WTC11 (cell line): ENCODE results near the gene OSR1. TPM values are rescaled to one million over a fixed set of nuclear protein-coding genes. Genes with fewer than 3 reads are reported as not detected.

Experiments used
- ATAC-seq: fragments of 200-7000 bp; cut with Tn5 transposase; 2 replicates; pipeline ENCODE4 v1.10.0; 2021; ENCODE audit warnings: mild to moderate bottlenecking, moderate library complexity
- CTCF ChIA-PET: fragments of 300-600 bp; sonication (Branson Sonifier 250); formaldehyde crosslinking; loops from one replicate; lab custom pipeline; 2021; ENCODE audit warnings: antibody characterized with exemption; lab: Charles Lee
- POLR2A ChIA-PET: fragments of 350-600 bp; sonication (Branson Sonifier 250); formaldehyde crosslinking; loops from one replicate; lab custom pipeline; 2021; ENCODE audit warnings: antibody characterized with exemption; lab: Charles Lee
- DNase-seq: peaks from one replicate; pipeline ENCODE4 v3.0.0; 2021; ENCODE audit warnings: low spot score
- H3K27ac Mint-ChIP-seq: 2 replicates; pipeline ENCODE4 v1.8.0; 2021; ENCODE audit warnings: mixed read lengths
- H3K27me3 Mint-ChIP-seq: 2 replicates; pipeline ENCODE4 v1.8.0; 2021; ENCODE audit warnings: low read depth, mild to moderate bottlenecking, moderate library complexity, mixed read lengths
- H3K36me3 Mint-ChIP-seq: 2 replicates; pipeline ENCODE4 v1.8.0; 2021; ENCODE audit warnings: mixed read lengths
- H3K4me1 Mint-ChIP-seq: 2 replicates; pipeline ENCODE4 v1.8.0; 2022; ENCODE audit warnings: mixed read lengths
- H3K4me3 Mint-ChIP-seq: 2 replicates; pipeline ENCODE4 v1.8.0; 2021; ENCODE audit warnings: mild to moderate bottlenecking, moderate library complexity, mixed read lengths
- H3K9me3 Mint-ChIP-seq: 2 replicates; pipeline ENCODE4 v1.8.0; 2021; ENCODE audit warnings: mixed read lengths
- ATF1 ChIP-seq: sonication (generic); formaldehyde crosslinking; IDR thresholded peaks from 2 replicates; pipeline ENCODE4 v1.8.1; 2023; ENCODE audit warnings: mild to moderate bottlenecking, moderate library complexity, missing genetic modification reagents
- ESRRA ChIP-seq: sonication (generic); formaldehyde crosslinking; IDR thresholded peaks from 2 replicates; pipeline ENCODE4 v1.8.1; 2022; ENCODE audit warnings: mild to moderate bottlenecking, missing genetic modification reagents, borderline replicate concordance
- FOXJ3 ChIP-seq: sonication (generic); formaldehyde crosslinking; IDR thresholded peaks from 2 replicates; pipeline ENCODE4 v1.9.0; 2021; ENCODE audit warnings: missing genetic modification reagents, mild to moderate bottlenecking, borderline replicate concordance
- FOXP1 ChIP-seq: sonication (generic); formaldehyde crosslinking; IDR thresholded peaks from 2 replicates; pipeline ENCODE4 v1.8.0; 2022; ENCODE audit warnings: missing genetic modification reagents, mild to moderate bottlenecking, moderate library complexity, borderline replicate concordance
- MYBL2 ChIP-seq: sonication (generic); formaldehyde crosslinking; IDR thresholded peaks from 2 replicates; pipeline ENCODE4 v1.8.1; 2023; ENCODE audit warnings: mild to moderate bottlenecking, moderate library complexity, missing genetic modification reagents
- NFATC4 ChIP-seq: fragments of 250-450 bp; sonication (Bioruptor Pico); IDR thresholded peaks from 2 replicates; pipeline ENCODE4 v1.9.0; 2021; ENCODE audit warnings: mild to moderate bottlenecking
- NR1H2 ChIP-seq: sonication (generic); formaldehyde crosslinking; IDR thresholded peaks from 2 replicates; pipeline ENCODE4 v1.9.0; 2021; ENCODE audit warnings: mild to moderate bottlenecking, moderate library complexity, missing genetic modification reagents
- NR3C1 ChIP-seq: sonication (generic); formaldehyde crosslinking; conservative IDR thresholded peaks from 2 replicates; pipeline ENCODE4 v1.8.1; 2023; ENCODE audit warnings: low read depth, mild to moderate bottlenecking, missing genetic modification reagents
- OVOL2 ChIP-seq: fragments of 250-450 bp; sonication (Bioruptor Pico); IDR thresholded peaks from 2 replicates; pipeline ENCODE4 v1.9.0; 2021; ENCODE audit warnings: mild to moderate bottlenecking, borderline replicate concordance
- SP1 ChIP-seq: sonication (generic); formaldehyde crosslinking; conservative IDR thresholded peaks from 2 replicates; pipeline ENCODE4 v1.8.1; 2022; ENCODE audit warnings: missing genetic modification reagents
- ZBTB21 ChIP-seq: sonication (generic); formaldehyde crosslinking; IDR thresholded peaks from 2 replicates; pipeline ENCODE4 v1.8.1; 2023; ENCODE audit warnings: mild to moderate bottlenecking, missing genetic modification reagents, borderline replicate concordance
- ZNF232 ChIP-seq: sonication (generic); formaldehyde crosslinking; IDR thresholded peaks from 2 replicates; pipeline ENCODE4 v1.8.0; 2022; ENCODE audit warnings: mild to moderate bottlenecking, missing genetic modification reagents
- total RNA-seq: library from RNA; stranded (reverse); gene quantifications from 3 replicates; pipeline ENCODE4 v1.2.3, GENCODE V29; 2021
- TF ChIP-seq, protein P1 (sequence below): sonication (generic); formaldehyde crosslinking; IDR thresholded peaks from 2 replicates; pipeline ENCODE4 v1.8.0; 2022; ENCODE audit warnings: mild to moderate bottlenecking, missing genetic modification reagents
- TF ChIP-seq, protein P2 (sequence below): sonication (generic); formaldehyde crosslinking; IDR thresholded peaks from 2 replicates; pipeline ENCODE4 v1.8.0; 2022; ENCODE audit warnings: mild to moderate bottlenecking, missing genetic modification reagents
- TF ChIP-seq, protein P3 (sequence below): sonication (generic); formaldehyde crosslinking; IDR thresholded peaks from 2 replicates; pipeline ENCODE4 v1.8.0; 2022; ENCODE audit warnings: mild to moderate bottlenecking, missing genetic modification reagents
- TF ChIP-seq, protein P4 (sequence below): sonication (generic); formaldehyde crosslinking; IDR thresholded peaks from 2 replicates; pipeline ENCODE4 v1.8.1; 2023; ENCODE audit warnings: mild to moderate bottlenecking, missing genetic modification reagents, moderate library complexity
- TF ChIP-seq, protein P5 (sequence below): sonication (generic); formaldehyde crosslinking; IDR thresholded peaks from 2 replicates; pipeline ENCODE4 v1.8.0; 2023; ENCODE audit warnings: missing genetic modification reagents
- TF ChIP-seq, protein P6 (sequence below): sonication (generic); formaldehyde crosslinking; IDR thresholded peaks from 2 replicates; pipeline ENCODE4 v1.8.1; 2022; ENCODE audit warnings: low read depth, missing genetic modification reagents, borderline replicate concordance
- TF ChIP-seq, protein P7 (sequence below): fragments of 250-450 bp; sonication (Bioruptor Pico); IDR thresholded peaks from 2 replicates; pipeline ENCODE4 v1.9.0; 2021; ENCODE audit warnings: moderate library complexity, mild to moderate bottlenecking, inconsistent platforms, borderline replicate concordance
- TF ChIP-seq, protein P8 (sequence below): fragments of 250-450 bp; sonication (Bioruptor Pico); conservative IDR thresholded peaks from 2 replicates; pipeline ENCODE4 v1.9.0; 2021; ENCODE audit warnings: mild to moderate bottlenecking
- TF ChIP-seq, protein P9 (sequence below): fragments of 250-450 bp; sonication (Bioruptor Pico); IDR thresholded peaks from 2 replicates; pipeline ENCODE4 v1.9.0; 2021; ENCODE audit warnings: mild to moderate bottlenecking

The OSR1 gene
- total RNA-seq, 1 experiment from 2014 or later = 0.22 TPM

DNA sequence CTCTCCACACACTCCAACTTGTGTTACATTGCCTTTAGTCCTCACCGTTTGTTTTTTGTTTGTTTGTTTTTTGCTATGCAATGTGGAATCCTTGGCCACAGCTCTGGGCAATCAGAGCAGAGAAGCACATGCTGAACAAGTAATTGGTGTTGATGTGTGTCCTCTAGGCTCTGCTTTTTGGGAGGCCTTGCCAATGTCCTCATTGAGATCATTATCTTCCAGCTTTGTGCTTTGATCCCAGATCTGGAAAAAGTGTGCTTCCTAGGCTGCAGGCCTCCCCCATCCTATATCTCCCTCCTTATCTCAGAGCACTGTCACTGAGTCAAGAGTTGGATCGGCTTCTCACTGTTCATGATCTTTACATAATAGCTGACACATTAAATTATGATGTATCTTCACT, 25.9 kb downstream of the OSR1 start:
- ChIA-PET CTCF (interaction anchor here (1.3 kb wide), 1 partner anchor 195 kb away, joined by 3 read pairs; no protein-coding TSS in a partner anchor), POLR2A (no interaction called here)
- Mint-ChIP-seq H3K9me3 (no peaks in the 10 kb centered on the region), H3K4me1 (no peaks in the 10 kb centered on the region), H3K27me3 (no peaks in the 10 kb centered on the region), H3K4me3 (no peak overlapping the region), H3K27ac (no peak overlapping the region), H3K36me3 (no peaks in the 10 kb centered on the region)
- no peak for ATAC-seq
- TF ChIP-seq NFATC4 (CRISPR knock-in tag) (no peak), FOXP1 (CRISPR knock-in tag) (no peak), SP1 (CRISPR knock-in tag) (no peak), NR3C1 (no peak), ATF1 (no peak), FOXJ3 (CRISPR knock-in tag) (no peak)
- TF ChIP-seq, protein P1, sequence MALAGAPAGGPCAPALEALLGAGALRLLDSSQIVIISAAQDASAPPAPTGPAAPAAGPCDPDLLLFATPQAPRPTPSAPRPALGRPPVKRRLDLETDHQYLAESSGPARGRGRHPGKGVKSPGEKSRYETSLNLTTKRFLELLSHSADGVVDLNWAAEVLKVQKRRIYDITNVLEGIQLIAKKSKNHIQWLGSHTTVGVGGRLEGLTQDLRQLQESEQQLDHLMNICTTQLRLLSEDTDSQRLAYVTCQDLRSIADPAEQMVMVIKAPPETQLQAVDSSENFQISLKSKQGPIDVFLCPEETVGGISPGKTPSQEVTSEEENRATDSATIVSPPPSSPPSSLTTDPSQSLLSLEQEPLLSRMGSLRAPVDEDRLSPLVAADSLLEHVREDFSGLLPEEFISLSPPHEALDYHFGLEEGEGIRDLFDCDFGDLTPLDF (CRISPR knock-in tag) = no peak
- TF ChIP-seq, protein P2, sequence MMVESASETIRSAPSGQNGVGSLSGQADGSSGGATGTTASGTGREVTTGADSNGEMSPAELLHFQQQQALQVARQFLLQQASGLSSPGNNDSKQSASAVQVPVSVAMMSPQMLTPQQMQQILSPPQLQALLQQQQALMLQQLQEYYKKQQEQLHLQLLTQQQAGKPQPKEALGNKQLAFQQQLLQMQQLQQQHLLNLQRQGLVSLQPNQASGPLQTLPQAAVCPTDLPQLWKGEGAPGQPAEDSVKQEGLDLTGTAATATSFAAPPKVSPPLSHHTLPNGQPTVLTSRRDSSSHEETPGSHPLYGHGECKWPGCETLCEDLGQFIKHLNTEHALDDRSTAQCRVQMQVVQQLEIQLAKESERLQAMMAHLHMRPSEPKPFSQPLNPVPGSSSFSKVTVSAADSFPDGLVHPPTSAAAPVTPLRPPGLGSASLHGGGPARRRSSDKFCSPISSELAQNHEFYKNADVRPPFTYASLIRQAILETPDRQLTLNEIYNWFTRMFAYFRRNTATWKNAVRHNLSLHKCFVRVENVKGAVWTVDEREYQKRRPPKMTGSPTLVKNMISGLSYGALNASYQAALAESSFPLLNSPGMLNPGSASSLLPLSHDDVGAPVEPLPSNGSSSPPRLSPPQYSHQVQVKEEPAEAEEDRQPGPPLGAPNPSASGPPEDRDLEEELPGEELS (CRISPR knock-in tag) = no peak
- TF ChIP-seq, protein P3, sequence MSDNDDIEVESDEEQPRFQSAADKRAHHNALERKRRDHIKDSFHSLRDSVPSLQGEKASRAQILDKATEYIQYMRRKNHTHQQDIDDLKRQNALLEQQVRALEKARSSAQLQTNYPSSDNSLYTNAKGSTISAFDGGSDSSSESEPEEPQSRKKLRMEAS (CRISPR knock-in tag) = no peak
- TF ChIP-seq, protein P4, sequence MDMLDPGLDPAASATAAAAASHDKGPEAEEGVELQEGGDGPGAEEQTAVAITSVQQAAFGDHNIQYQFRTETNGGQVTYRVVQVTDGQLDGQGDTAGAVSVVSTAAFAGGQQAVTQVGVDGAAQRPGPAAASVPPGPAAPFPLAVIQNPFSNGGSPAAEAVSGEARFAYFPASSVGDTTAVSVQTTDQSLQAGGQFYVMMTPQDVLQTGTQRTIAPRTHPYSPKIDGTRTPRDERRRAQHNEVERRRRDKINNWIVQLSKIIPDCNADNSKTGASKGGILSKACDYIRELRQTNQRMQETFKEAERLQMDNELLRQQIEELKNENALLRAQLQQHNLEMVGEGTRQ (CRISPR knock-in tag) = no peak
- TF ChIP-seq, protein P5, sequence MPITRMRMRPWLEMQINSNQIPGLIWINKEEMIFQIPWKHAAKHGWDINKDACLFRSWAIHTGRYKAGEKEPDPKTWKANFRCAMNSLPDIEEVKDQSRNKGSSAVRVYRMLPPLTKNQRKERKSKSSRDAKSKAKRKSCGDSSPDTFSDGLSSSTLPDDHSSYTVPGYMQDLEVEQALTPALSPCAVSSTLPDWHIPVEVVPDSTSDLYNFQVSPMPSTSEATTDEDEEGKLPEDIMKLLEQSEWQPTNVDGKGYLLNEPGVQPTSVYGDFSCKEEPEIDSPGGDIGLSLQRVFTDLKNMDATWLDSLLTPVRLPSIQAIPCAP (CRISPR knock-in tag) = no peak
- TF ChIP-seq, protein P6, sequence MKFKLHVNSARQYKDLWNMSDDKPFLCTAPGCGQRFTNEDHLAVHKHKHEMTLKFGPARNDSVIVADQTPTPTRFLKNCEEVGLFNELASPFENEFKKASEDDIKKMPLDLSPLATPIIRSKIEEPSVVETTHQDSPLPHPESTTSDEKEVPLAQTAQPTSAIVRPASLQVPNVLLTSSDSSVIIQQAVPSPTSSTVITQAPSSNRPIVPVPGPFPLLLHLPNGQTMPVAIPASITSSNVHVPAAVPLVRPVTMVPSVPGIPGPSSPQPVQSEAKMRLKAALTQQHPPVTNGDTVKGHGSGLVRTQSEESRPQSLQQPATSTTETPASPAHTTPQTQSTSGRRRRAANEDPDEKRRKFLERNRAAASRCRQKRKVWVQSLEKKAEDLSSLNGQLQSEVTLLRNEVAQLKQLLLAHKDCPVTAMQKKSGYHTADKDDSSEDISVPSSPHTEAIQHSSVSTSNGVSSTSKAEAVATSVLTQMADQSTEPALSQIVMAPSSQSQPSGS (CRISPR knock-in tag) = no peak
- TF ChIP-seq, protein P7, sequence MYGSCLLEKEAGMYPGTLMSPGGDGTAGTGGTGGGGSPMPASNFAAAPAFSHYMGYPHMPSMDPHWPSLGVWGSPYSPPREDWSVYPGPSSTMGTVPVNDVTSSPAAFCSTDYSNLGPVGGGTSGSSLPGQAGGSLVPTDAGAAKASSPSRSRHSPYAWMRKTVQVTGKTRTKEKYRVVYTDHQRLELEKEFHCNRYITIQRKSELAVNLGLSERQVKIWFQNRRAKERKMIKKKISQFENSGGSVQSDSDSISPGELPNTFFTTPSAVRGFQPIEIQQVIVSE = no peak
- DNase-seq = no peak

DNA sequence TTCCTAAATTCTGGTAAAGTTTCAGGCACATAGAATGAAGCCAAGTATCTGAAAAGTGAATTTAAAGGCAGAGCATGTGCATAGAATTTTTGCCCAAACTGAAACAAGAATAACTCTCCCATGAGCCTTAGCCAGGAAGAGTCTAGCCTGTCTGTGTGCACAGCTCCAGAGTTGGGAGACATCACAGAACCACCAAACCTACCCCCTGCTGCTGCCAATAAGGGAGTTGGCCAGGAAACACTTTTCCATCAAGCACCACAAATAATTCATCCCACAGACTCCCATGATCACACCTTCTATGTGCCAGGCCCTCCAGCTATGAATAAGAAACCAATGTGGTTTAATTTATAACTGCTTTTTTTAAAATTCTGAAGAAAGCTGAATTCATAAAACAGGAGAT, 27.0 kb downstream of the OSR1 start:
- ChIA-PET POLR2A (no interaction called here), CTCF (interaction anchor here (1.3 kb wide), 1 partner anchor 194 kb away, joined by 3 read pairs; no protein-coding TSS in a partner anchor)
- Mint-ChIP-seq H3K36me3 (no peaks in the 10 kb centered on the region), H3K4me3 (no peak overlapping the region), H3K9me3 (no peaks in the 10 kb centered on the region), H3K27me3 (no peaks in the 10 kb centered on the region), H3K4me1 (no peaks in the 10 kb centered on the region), H3K27ac (no peak overlapping the region)
- ATAC-seq (no peak), DNase-seq (no peak)
- no peak for TF ChIP-seq ESRRA
- TF ChIP-seq, protein P8, sequence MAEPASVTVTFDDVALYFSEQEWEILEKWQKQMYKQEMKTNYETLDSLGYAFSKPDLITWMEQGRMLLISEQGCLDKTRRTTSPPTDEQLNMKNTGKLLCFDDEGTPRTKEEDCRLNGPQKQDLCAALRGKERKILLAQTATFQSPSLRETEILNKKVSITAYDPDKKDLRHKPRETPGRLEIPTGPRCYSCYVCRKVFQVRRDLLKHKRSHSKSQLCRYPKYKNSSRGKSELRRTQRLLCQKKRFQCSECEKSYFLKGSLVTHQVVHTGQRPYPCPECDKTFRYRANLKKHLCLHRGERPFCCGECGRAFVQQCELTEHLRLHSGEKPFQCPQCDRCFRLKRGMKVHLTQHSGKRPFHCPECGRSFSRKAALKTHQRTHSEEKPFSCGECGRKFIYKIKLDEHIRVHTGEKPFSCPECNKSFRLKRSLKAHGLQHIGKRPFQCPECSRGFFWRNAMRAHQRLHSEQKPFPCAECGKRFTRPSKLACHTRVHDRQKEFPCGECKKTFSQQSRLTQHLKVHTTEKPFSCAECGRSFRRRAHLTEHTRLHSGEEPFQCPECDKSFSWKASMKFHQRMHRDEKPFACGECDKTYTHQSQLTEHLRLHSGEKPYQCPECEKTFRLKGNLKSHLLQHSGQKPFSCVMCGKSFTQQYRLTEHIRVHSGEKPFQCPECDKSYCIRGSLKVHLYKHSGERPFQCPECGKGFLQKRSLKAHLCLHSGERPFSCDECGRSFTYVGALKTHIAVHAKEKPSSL (CRISPR knock-in tag) = no peak
- TF ChIP-seq ZBTB21 (CRISPR knock-in tag) = no peak
- TF ChIP-seq MYBL2 (CRISPR knock-in tag) = no peak
- no peak for TF ChIP-seq ZNF232 (CRISPR knock-in tag)
- TF ChIP-seq SP1 (CRISPR knock-in tag) = no peak
- TF ChIP-seq, protein P1 (CRISPR knock-in tag) = no peak
- no peak for TF ChIP-seq OVOL2 (CRISPR knock-in tag)
- TF ChIP-seq, protein P9, sequence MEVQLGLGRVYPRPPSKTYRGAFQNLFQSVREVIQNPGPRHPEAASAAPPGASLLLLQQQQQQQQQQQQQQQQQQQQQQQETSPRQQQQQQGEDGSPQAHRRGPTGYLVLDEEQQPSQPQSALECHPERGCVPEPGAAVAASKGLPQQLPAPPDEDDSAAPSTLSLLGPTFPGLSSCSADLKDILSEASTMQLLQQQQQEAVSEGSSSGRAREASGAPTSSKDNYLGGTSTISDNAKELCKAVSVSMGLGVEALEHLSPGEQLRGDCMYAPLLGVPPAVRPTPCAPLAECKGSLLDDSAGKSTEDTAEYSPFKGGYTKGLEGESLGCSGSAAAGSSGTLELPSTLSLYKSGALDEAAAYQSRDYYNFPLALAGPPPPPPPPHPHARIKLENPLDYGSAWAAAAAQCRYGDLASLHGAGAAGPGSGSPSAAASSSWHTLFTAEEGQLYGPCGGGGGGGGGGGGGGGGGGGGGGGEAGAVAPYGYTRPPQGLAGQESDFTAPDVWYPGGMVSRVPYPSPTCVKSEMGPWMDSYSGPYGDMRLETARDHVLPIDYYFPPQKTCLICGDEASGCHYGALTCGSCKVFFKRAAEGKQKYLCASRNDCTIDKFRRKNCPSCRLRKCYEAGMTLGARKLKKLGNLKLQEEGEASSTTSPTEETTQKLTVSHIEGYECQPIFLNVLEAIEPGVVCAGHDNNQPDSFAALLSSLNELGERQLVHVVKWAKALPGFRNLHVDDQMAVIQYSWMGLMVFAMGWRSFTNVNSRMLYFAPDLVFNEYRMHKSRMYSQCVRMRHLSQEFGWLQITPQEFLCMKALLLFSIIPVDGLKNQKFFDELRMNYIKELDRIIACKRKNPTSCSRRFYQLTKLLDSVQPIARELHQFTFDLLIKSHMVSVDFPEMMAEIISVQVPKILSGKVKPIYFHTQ (CRISPR knock-in tag) = no peak
- no peak for TF ChIP-seq NR1H2 (CRISPR knock-in tag)
